ELF-1 (cell line): ENCODE data around the gene ZC3H7A.

Experiments
- DNase-seq: peaks from one replicate; pipeline ENCODE4 v3.0.0-alpha.2; 2016; ENCODE audit warnings: low read depth, low spot score

Gene ZC3H7A

DNA sequence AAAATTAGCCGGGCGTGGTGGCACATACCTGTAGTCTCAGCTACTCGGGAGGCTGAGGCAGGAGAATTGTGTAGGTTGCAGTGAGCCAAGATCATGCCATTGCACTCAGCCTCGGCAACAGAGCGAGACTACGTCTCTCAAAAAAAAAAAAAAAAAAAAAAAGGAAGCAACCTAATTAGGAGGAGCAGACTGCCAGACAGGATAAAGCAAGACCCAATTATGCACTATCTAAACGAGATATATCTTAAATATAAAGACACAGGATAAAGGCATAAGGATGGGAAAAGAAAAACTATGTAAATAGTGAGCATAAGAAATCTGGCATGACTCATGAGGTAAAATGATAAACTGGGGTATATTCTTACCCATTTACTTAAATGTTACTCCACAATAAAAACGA lies 59.3 kb downstream of the ZC3H7A start:
- DNase-seq: no peak

DNA sequence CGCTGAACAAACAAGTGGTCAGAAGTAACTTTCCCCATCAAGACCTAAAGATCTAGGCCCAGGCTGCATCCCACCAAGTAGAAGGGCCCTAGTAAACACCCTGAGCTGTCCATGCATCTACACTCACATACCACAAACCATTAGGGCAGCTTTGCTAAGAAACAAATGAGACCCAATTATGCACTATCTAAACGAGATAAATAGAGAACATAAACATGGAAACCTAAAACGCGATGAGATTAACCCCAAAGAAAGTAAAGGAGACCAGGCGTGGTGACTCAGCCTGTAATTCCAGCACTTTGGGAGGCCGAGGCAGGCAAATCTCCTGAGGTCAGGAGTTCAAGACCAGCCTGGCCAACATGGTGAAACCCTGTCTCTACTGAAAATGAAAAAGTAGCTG lies 60.2 kb downstream of the ZC3H7A start:
- DNase-seq: no peak

DNA sequence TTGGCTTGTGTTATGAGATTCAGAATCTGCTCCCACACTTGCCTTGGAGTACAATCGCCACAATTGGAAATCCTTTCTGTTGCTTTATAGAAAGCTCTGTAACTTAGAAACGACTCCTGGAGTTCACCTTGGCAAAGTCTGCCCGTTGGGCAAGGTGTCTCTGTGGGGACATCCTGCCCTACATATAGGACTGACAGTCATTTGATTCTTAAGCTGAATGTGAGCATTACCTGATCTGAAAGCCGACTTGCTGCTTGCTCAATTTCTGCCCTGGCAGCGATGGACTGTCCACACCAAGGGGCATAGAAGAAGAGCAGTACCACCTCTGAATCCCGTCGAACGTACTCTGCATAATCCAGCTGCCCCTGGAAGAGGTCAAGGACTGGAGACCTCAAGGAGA lies 61.3 kb downstream of the ZC3H7A start:
- no peak for DNase-seq

DNA sequence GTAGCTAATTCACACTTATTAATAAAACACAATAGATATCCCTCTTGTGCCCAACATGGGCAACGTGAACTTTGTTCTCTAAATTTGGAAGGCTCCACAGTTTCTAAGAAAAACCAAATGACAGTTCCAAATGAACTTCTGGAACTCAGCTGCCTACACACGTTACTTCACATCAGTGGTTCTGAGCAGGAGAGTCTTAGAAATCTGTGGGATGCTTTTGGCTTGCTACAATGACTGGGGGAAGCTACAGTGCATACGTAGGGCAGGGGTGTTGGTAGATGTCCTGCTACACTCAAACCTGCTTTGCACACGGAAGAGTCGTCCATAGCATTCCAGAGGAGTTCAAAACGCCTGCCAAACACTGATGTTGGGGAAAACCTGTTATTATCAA lies 62.4 kb downstream of the ZC3H7A start:
- DNase-seq: no peak

DNA sequence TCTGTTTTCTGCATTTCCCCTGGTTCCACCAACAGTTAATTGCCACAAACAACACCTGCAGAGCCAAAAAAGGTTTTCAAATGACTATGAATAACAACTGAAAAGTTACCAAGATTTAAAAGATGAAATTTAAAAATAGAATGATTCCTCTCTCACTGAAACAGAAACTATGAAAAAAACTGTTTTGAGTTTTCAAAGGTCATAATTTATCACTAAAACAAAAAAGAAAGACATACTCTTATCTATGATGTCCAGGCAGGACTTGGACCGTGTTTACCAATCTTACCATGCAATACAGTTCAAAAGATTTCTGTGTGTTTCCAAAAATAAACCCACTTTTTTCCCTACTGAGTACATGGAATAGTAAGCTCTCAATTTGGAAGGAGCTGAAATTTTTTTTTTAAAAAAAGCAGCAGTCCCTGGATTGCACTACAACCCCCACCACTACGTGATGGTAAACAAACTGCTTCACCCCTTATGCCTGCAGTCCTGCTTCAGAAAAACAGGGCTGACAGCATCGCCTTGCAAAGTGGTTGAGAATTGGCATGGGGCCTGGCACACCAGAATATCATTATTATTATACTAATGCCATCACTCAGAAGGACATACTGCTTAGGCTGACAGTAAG lies 62.9 kb downstream of the ZC3H7A start:
- no peak for DNase-seq

DNA sequence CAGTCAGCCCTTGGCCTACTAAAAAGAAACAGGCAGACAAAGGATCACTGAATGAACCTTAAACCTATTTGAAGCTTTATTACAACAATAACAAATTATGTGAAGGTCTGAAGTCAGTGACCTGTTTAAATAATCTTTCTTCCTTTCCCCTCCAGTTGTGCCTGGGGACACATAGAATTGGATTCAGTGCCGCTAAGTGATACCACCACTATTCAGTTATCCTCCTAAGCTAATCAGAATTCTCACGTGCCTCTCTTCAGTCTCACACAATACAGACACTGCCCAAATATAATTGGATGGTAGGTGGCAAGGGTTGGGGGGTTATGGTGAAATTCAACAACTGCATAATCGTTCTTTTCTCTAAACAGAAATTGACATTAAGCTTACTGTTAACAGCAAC lies 65.8 kb downstream of the ZC3H7A start:
- DNase-seq: no peak

DNA sequence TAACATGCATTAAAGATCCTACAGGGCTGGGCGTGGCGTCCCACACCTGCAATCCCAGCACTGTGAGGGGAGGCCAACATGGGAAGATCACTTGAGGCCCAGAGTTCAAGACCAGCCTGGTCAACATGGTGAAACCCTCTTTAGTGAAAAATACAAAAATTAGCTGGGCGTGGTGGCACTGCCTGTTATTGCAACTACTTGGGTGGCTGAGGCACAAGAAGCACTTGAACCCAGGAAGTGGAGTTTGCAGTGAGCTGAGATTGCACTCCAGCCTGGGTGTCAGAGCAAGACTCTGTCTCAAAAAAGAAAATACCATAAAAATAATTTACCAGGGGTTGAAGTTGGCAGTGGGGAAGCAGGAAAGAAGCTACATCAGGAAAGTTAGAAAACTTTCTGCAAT lies 67.3 kb downstream of the ZC3H7A start:
- no peak for DNase-seq

DNA sequence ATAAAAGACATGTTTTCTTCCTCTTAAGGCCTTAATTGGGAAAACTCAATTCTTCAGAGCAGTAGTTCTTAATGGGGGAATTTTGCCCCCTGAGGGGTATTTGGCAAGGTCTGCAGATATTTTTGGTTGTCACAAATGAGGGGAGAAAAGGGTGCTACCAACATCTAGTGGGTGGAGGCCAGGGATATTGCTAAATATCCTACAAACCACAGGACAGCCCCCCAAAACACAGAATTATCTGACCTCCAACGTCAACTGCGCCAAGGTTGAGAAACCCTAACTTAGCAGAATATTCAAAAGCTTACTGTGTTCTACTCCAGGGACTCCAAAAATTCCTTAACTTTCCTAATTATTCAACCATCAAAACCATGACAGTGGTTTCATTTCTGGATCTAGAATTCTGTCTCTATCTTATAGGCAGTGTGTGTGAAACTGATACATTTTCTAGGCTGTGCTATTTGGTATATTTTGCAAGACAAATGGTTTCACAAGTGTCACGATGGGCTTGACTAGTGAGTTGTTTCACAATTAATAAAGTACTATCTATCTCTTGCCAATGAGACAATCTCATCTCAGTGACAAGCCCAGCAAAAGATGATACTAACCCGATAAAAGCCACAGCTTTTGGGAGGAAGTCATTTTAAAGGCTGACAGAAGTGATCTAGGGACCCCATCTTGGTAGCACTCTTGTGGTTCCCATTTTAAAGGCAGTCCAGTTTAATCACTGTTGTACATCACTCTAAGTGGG lies 69.1 kb downstream of the ZC3H7A start:
- no peak for DNase-seq

DNA sequence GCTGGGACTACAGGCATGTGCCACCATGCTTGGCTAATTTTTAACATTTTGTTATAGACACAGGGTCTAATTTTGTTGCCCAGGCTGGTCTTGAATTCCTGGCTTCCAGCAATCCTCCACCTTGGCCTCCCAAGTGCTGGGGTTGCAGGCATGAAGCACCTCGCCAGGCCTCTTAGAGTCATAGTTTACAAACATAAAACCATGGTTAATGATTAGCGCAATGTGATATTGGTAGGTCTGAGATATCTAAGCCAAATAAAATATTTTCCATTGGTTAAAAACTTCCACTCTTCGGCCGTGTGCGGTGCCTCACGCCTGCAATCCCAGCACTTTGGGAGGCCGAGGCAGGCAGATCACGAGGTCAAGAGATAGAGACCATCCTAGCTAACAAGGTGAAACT lies 71.0 kb downstream of the ZC3H7A start:
- no peak for DNase-seq

DNA sequence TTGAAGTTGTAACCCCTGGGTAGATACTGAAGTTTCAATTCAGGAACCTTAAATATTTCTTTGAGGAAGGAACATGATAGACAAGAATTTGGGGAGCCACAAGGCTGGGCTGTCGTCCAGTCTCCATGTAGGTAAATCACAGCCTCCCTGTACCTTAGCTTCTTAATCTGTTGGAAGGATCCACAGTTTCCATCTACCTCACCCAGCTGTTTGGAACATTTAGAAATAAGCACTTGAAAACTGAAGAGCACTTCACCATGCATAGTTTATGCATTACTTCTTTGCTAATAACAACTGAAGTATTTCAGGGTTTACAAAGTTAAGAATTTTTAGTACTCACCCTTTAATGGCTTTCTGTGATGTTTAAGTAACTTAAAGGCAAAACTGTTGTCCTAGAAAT lies 71.6 kb downstream of the ZC3H7A start:
- no peak for DNase-seq

DNA sequence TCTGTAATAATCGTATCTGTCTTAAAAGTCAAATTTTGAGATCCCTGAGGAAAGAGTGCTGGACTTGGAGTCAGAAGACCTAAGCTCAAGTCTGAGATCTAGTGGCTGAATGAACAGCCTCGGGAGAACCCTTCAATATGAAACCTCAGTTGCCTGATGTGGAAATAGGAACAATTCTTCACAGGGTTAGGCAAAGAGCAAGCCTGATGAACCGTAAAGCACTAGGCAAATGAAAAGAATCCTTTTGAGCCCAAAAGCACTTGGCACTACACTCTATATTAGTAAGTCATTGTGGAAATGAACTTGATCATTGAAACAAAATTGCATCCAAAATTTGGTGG lies 74.6 kb downstream of the ZC3H7A start:
- DNase-seq: no peak

DNA sequence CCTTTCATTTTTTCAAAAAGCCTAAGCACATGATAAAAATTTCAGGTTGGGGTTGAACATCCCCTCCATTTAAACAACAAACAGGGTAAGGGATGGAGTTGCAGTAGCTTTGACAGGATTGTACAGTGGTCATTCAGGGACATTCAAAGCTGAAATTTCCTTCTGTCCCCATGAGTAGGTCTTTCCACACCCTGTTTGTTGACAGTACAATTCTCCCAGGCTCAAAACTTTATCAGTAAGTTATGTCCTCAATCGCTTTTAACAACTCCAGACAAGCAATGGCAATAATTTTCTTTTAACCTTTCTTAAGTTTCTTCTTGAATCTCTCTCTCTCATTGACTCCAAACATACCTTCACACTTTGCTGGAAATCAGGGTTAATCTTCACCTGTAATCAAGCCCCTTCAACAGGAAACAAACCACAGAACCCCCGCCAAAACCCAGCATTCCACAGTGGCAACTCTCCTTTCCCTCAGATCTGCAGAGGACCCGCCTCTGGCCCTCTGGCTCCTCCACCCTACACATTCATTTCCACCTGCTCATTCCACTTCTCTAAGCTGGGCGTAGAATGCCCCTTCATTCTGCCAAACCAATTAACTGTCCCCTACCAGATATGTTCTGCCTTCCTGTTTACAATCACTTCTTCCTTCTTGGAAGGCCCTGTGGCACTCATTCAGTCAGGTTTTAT lies 75.1 kb downstream of the ZC3H7A start:
- no peak for DNase-seq

DNA sequence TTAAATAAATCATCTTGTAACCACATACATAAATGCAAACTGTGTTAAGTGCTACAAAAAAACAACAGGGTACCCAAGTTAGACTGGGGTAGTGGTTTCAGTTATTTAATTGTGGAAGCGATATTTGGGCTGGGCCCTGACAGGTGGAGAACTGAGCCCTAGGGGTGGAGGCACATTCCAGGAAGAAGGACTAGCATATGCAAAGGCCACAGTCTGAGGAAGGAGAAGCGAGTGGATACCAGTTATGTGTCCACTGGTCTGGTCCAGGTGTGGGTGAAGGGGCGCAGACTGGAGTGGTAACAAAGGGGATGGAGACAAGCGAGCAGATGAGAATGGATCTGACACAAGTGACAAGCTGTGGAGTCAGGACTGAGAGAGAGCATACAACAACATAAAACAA lies 77.3 kb downstream of the ZC3H7A start:
- DNase-seq: no peak

DNA sequence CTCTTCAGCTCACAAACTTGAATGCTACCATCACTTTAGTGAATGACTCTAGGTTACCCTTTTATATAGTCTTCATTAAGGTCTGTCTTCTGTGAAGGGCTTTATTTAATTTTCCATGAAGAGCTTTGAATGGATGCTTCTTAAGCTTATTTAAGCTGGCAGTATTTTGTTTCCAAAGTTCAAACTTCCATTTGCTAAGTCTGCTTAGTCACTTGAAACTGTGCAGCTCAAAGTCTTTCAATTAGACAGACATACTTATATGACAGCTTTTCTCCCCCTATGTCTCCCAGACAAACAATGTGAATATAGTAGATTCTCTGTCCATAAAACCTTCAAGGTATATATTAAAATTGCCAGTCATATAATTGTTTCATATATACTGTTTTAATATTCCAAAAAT lies 77.9 kb downstream of the ZC3H7A start:
- no peak for DNase-seq

DNA sequence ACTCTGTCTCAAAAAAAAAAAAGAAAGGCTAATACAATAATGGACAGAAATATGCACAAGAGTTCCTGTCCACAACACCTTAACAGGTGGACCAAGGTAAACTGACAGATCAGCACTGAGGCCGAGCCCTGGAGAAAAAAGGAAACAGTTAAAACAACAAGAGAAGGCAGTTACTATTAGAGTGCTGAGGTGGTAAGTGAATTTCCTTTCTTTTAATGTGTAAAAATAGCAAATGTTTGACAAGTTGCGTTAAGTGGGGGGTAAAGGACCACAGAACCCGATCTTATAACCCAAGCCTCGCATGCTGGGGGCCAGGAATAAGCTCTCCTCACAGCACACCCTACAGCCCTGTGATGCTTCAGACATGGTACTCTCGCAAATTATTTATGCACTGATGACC lies 79.2 kb downstream of the ZC3H7A start:
- no peak for DNase-seq

DNA sequence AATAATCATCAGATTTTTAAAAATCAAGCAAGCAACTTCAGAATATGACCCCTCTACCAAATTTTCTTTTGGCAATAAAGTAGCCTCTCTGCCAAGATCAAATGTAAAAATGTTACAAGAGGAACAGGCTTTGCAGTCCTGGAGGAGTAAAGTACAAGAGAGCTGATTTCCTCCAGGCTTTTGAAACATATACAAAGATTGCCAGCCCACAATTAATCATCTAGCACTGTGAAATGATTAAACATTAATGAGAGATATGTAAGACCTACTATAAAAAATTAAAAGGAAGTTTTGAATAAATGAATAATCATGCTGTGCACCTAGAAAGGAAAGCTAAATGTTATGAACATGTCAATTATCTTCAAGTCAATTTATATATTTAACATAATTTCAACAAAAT lies 80.7 kb downstream of the ZC3H7A start:
- DNase-seq: no peak

DNA sequence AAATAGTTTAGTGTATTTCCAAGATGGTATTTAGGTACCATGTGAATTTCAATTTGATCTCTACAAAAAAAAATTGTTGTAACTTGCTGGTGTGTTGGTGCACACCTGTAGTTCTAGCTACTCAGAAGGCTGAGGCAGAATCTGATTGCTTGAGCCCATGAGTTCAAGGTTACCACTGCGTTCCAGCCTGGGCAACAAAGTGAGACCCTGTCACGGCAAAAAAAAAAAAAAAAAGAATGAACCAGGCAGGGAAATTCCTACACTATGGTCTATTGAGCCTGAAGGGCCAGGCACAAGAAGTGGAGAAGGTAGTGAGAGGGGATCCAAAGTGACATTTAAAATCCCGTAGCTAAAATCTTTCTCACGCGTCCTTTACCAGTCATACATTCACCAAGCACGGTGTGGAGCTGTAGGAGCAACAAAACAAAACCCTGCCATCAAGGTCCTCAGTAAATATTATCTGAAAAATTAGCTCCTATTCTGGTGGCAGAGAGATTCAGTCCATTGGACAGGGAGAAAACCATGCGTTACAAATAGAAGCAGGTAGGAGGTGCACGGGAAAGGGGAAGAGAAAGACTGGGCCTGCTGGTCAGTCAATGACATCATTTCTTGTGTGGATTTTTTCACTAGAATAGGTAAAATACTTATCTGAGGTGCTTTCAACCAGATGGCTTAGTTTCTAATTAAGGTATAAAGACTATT lies 81.7 kb downstream of the ZC3H7A start:
- no peak for DNase-seq

DNA sequence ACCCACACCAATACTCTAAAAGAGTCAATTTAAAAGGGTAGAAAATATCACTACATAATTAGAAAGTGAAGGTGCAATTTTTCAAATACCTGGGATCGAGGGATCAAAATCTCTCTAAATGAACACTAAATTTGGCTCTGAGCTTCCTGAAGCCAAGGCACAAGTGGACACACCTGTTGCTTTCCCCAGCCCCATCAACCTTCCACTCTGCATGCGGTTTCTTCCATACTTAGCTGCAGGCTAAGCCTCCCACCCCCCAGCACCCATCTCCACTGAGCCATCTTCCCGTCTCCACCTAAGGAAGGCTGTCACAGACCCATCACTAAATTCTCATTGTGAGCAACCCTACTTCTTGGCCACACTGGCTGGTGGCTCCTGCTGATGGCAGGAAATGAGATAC lies 84.9 kb downstream of the ZC3H7A start:
- no peak for DNase-seq

DNA sequence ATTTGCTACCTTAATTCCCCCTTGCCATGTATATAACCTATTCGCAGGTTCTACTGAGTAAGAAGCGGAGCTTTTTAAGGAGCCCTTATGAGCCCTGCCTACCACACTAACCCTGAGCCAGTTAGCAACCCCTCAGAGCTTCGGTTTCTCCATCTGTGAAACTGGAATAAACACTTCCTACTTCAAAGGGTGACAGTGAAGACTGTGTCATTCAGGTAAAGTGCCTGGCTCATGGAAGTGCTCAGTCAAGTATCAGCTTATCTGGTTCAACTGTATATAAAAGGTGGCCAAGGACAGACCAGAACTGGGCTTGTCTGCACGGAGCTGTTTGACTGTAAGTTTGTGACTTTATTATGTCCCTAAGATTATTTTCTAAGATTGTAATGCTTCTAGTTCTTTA lies 85.4 kb downstream of the ZC3H7A start:
- DNase-seq: no peak

DNA sequence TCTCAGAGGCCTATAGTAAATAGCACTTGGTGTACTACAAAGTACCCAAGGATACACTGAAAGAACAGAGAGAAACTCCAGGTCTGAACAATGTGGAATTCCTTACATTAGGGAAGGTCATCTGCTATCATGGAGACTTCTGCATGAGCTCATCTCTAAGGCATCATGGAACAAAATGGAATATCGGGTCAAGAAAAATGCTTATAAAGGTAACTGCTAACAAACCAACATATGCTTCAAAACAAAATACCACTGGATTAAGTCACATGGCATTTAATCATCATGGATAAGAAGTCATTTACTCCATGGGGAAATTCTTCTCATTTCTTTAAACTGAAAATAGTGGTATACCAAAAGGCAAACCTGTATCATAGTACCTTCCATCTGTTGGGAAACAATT lies 88.6 kb downstream of the ZC3H7A start:
- DNase-seq: no peak

DNA sequence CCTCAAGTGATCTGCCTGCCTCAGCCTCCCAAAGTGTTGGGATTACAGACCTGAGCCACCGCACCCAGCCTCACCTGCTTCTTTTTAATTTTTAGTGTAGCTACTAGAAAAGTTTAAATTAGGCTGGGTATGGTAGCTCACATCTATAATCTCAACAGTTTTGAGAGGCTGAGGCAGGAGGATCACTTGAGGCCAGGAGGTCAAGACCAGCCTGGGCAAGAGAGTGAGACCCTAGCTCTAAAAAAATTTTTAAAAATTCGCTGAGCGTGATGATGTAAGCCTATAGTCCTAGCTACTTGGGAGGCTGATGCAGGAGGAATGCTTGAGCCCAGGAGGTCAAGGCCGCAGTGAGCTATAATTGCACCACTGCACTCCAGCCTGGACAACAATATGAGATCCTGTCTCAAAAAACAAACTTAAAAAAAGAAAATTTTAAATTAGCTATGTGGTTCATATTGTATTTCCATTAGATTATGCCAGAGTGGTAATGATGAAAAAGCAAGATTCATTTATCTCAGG lies 89.3 kb downstream of the ZC3H7A start:
- no peak for DNase-seq

DNA sequence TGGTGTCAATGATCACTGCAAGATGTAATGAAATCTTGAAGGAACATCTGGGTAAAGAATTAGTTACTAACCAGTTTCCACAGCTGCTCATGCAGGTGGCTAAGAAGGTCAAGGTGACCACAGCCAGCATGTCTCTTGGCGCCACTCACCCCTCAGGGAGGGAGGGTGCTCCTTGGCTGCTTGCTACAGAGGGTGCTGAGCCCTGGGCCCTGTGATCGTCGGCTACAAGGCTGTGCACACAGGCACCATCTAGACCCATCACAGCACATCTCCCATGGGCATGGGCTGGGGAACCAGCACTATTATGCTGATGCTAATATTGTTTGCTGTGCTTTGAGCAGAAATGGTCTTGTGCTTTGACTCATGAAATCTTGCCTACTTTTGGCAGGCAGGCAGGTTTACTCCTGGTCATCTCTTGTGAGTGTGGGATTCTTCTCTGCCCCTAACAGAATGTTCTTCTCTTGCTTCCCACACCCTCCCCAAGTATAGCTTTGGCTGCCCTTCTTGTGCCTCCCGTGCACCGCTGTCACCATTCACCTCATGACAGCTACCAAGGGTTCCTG lies 90.8 kb downstream of the ZC3H7A start:
- no peak for DNase-seq
